ENCODE measurements around the gene PLXNB3.

The PLXNB3 gene

DNA sequence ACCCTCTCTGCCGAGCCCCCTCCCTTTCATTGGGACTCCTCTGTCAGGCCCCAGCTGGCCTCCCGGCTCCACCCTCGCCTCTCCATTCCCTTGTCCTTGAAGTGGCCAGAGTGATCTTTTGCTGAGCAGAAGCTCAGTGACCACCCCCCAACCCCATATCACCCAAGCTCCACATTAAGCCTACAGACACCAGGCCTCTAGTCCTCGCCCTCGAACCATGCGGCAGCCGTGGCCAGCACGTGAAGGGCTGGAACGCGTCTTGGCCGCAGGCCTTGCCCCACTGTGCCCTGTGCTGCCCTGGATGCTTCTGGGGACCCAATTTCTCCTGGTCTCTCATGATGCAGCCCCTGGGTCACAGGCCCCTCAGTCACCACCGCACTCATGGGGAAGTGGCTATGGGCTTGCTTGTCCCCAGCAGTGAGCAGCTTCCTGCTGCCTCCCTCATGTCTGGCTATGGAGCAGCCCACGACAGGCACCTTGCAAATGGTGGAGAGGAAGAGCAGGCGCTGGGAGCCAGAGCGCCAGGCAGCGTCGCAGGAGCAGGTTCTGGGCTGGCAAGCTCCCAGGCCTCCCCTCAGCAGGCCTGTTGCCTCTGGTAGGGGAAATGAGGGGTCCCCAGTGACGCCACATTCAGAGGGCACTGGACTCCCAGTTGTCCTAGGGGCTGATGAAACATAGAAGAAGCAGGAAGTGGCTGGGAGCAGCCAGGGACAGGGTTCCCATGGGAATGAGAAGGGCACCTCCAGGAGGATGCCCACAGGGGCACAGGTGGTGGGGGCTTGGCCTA, 16.0 kb downstream of the PLXNB3 start:
- no peak for TF ChIP-seq TAF1 (IDR thresholded peaks at IDR 0.05; ENCODE audit: borderline replicate concordance, insufficient read depth, low read length)
- TF ChIP-seq SIN3A (IDR thresholded peaks at IDR 0.05; ENCODE audit: borderline replicate concordance, insufficient read depth, low read length): no peak
- TF ChIP-seq, protein P1, sequence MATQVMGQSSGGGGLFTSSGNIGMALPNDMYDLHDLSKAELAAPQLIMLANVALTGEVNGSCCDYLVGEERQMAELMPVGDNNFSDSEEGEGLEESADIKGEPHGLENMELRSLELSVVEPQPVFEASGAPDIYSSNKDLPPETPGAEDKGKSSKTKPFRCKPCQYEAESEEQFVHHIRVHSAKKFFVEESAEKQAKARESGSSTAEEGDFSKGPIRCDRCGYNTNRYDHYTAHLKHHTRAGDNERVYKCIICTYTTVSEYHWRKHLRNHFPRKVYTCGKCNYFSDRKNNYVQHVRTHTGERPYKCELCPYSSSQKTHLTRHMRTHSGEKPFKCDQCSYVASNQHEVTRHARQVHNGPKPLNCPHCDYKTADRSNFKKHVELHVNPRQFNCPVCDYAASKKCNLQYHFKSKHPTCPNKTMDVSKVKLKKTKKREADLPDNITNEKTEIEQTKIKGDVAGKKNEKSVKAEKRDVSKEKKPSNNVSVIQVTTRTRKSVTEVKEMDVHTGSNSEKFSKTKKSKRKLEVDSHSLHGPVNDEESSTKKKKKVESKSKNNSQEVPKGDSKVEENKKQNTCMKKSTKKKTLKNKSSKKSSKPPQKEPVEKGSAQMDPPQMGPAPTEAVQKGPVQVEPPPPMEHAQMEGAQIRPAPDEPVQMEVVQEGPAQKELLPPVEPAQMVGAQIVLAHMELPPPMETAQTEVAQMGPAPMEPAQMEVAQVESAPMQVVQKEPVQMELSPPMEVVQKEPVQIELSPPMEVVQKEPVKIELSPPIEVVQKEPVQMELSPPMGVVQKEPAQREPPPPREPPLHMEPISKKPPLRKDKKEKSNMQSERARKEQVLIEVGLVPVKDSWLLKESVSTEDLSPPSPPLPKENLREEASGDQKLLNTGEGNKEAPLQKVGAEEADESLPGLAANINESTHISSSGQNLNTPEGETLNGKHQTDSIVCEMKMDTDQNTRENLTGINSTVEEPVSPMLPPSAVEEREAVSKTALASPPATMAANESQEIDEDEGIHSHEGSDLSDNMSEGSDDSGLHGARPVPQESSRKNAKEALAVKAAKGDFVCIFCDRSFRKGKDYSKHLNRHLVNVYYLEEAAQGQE (IDR thresholded peaks at IDR 0.05; ENCODE audit: insufficient read depth in 1 of 2, low read depth in 2 of 2, low read length in 2 of 2): no peak
- no peak for TF ChIP-seq FOXP2 (optimal IDR thresholded peaks at IDR 0.05; ENCODE audit: borderline replicate concordance, extremely low read depth, extremely low read length, insufficient read depth)
- TF ChIP-seq POLR2AphosphoS5 (IDR thresholded peaks at IDR 0.05; ENCODE audit: low read depth, low read length): no peak

DNA sequence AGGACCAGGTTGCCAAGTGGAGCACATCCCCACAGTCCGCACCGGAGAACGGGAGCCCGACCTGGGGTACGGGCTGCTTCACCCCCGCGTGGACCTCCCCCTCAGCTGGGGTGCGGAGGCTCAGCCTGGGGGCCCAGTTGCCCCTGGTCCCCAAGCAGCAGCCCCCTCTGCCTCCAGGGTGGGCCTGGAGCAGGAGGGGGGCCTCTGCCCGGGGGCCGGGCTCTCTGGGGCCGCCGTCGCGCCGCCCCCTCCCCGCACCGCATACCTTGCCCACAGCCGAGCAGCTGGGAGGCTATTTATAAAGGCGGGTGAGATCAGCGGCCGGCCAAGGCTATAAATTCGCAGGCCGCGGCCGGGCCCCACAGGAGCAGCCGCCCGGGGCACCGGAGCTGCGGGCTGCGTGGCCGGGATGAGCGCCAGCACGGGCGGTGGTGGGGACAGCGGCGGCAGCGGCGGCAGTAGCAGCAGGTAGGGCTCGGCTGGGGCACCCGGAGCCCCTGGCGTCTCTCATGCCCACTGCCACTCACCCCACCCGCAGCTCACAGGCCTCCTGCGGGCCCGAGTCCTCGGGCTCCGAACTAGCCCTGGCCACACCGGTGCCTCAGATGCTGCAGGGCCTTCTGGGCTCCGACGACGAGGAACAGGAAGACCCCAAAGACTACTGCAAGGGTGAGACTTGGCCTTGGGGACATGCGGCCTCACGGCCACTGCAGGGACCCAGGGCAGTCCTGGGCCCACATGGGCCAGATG, 16.8 kb downstream of the PLXNB3 start, which contains the start of gene SRPK3:
Gene SRPK3, plus strand, starts transcription at position 364 of the 750 bp plus-strand sequence. Its CDS starts 46 bp downstream, at position 410.
- TF ChIP-seq, protein P1 (IDR thresholded peaks at IDR 0.05; ENCODE audit: insufficient read depth in 1 of 2, low read depth in 2 of 2, low read length in 2 of 2): no peak
- TF ChIP-seq TAF1 (IDR thresholded peaks at IDR 0.05; ENCODE audit: borderline replicate concordance, insufficient read depth, low read length) (no peak), POLR2AphosphoS5 (IDR thresholded peaks at IDR 0.05; ENCODE audit: low read depth, low read length) (no peak), SIN3A (IDR thresholded peaks at IDR 0.05; ENCODE audit: borderline replicate concordance, insufficient read depth, low read length) (no peak), FOXP2 (optimal IDR thresholded peaks at IDR 0.05; ENCODE audit: borderline replicate concordance, extremely low read depth, extremely low read length, insufficient read depth) (no peak)

DNA sequence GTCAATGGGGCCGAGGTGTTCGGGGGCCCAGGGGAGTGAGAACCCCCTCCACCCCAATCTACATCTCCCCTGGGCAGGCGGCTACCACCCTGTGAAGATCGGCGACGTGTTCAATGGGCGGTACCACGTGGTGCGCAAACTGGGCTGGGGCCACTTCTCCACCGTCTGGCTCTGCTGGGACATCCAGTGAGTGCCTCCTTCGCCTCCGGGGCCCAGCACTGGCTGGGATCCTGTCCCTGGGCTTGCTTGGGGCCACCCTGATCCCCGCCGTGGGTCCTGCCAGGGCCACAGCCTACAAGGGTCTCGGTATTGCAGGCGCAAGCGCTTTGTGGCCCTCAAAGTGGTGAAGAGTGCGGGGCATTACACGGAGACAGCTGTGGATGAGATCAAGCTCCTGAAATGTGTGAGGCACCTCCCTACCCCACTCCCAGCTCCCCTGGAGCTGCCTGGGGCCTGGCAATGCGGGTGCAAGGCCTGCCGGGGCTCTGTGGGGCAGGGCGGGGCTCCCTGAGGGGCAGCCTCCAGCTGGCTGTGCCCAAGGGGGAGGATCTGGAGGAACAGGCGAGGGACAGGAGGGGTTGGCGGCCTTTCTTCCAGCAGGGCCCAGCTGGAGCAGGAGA, 17.5 kb downstream of the PLXNB3 start:
- TF ChIP-seq POLR2AphosphoS5 (IDR thresholded peaks at IDR 0.05; ENCODE audit: low read depth, low read length) (no peak), TAF1 (IDR thresholded peaks at IDR 0.05; ENCODE audit: borderline replicate concordance, insufficient read depth, low read length) (no peak), SIN3A (IDR thresholded peaks at IDR 0.05; ENCODE audit: borderline replicate concordance, insufficient read depth, low read length) (no peak), FOXP2 (optimal IDR thresholded peaks at IDR 0.05; ENCODE audit: borderline replicate concordance, extremely low read depth, extremely low read length, insufficient read depth) (no peak)
- TF ChIP-seq, protein P1 (IDR thresholded peaks at IDR 0.05; ENCODE audit: insufficient read depth in 1 of 2, low read depth in 2 of 2, low read length in 2 of 2): no peak

DNA sequence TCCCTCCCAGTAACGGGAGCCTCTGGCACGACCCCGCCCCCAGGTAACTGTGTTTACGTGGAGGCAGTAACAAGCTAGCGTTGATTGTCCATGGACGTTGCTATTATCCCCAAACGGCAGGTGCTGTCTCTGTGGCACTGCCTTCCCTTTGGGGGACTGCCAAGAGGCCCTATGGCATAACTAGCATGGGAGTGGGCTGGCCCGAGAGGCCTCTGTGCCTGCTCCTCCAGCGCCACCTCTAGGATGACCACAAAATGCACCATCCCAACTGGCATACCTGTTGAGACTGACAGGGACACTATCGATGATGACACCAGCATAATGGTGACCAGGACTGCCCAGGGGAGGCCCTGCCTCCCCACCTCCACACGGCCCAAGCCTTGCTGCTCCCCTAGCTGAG, 18.3 kb downstream of the PLXNB3 start:
- TF ChIP-seq TAF1 (IDR thresholded peaks at IDR 0.05; ENCODE audit: borderline replicate concordance, insufficient read depth, low read length) (no peak), POLR2AphosphoS5 (IDR thresholded peaks at IDR 0.05; ENCODE audit: low read depth, low read length) (no peak), SIN3A (IDR thresholded peaks at IDR 0.05; ENCODE audit: borderline replicate concordance, insufficient read depth, low read length) (no peak), FOXP2 (optimal IDR thresholded peaks at IDR 0.05; ENCODE audit: borderline replicate concordance, extremely low read depth, extremely low read length, insufficient read depth) (no peak)
- TF ChIP-seq, protein P1 (IDR thresholded peaks at IDR 0.05; ENCODE audit: insufficient read depth in 1 of 2, low read depth in 2 of 2, low read length in 2 of 2): no peak

Measured in PFSK-1 (cell line).